Measurements from ENCODE around the gene PCK1.

The PCK1 gene

DNA sequence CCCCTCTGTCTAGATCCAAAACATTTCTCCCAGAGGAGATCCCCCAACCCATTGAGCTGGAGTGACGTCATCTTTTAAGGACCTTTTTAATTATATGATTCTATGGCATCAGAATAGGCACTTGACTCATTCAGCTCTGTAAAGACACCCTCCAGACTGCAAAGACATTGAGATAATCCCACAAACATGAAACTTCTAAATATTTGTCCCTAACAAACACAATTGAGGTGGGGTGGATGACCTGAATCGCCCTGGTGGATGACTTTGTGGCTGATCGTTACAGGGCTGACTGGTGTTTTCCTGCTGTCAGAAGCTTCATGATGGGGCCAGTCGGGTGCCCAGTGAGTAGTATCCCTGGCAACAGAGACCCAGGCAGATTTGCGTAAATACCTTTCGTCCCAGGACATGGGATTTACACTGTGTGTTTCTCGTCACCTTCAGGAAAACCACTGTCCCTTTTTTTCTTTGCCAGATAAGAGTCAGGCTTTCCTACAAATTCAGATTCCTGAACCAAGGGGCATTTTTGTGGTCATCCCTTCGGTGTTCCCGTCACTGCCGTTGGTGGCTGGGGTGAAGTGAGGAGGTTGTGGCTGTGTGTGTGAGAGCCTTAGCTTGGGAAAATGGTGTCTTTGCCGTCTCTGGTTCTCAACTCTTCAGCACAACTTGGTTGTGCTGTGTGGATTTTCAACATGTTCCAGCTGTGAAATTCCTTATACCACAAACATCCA is 5.3 kb upstream of the PCK1 start:
- H2AFZ ChIP-seq (ENCODE audit: low read depth, low read length) = no peak overlapping the region
- H4K20me1 ChIP-seq (ENCODE audit: insufficient read depth, low read length) = no peaks in the 10 kb centered on the region
- H3K4me3 ChIP-seq (ENCODE audit: low read length) = no peak overlapping the region
- no peak overlapping the region for H3K9ac ChIP-seq (ENCODE audit: low read length)
- TF ChIP-seq, protein P1, sequence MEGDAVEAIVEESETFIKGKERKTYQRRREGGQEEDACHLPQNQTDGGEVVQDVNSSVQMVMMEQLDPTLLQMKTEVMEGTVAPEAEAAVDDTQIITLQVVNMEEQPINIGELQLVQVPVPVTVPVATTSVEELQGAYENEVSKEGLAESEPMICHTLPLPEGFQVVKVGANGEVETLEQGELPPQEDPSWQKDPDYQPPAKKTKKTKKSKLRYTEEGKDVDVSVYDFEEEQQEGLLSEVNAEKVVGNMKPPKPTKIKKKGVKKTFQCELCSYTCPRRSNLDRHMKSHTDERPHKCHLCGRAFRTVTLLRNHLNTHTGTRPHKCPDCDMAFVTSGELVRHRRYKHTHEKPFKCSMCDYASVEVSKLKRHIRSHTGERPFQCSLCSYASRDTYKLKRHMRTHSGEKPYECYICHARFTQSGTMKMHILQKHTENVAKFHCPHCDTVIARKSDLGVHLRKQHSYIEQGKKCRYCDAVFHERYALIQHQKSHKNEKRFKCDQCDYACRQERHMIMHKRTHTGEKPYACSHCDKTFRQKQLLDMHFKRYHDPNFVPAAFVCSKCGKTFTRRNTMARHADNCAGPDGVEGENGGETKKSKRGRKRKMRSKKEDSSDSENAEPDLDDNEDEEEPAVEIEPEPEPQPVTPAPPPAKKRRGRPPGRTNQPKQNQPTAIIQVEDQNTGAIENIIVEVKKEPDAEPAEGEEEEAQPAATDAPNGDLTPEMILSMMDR (IDR thresholded peaks at IDR 0.05; ENCODE audit: low read depth, low read length) = no peak
- no peaks in the 10 kb centered on the region for H3K4me1 ChIP-seq (ENCODE audit: low read length)
- no peak overlapping the region for H3K27ac ChIP-seq (ENCODE audit: low read length)
- H3K9me3 ChIP-seq (ENCODE audit: insufficient read depth, low read length) = no peaks in the 10 kb centered on the region
- peaks cover 90% of the 10 kb centered on the region for H3K27me3 ChIP-seq (ENCODE audit: low read depth, low read length)
- no peaks in the 10 kb centered on the region for H3K79me2 ChIP-seq (ENCODE audit: low read length)
- H3K36me3 ChIP-seq (replicated peaks; ENCODE audit: low read depth, low read length) = no peaks in the 10 kb centered on the region
- H3K4me2 ChIP-seq (ENCODE audit: low read length) = no peak overlapping the region

DNA sequence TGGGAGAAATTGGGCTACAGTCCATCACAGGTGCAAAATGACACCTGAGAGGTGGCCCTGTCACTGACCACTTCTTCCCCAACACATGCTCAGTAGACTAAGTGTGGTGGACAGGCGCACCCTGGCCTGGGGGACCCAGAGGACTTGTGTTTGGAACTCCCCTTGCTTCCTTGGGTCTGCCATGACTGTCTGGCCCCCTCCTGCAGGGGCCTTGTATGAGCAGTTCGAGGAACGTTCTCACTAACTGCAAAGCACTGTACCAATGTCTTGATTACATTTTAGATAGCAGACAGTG is 4.0 kb upstream of the PCK1 start:
- TF ChIP-seq, protein P1 (IDR thresholded peaks at IDR 0.05; ENCODE audit: low read depth, low read length) = no peak
- no peak for TF ChIP-seq EZH2phosphoT487 (IDR thresholded peaks at IDR 0.05; ENCODE audit: low read depth)
- Histone ChIP-seq H3K27ac (ENCODE audit: low read length) (no peak overlapping the region), H2AFZ (ENCODE audit: low read depth, low read length) (no peak overlapping the region), H4K20me1 (ENCODE audit: insufficient read depth, low read length) (no peaks in the 10 kb centered on the region), H3K4me3 (ENCODE audit: low read length) (no peak overlapping the region), H3K4me1 (ENCODE audit: low read length) (no peaks in the 10 kb centered on the region), H3K4me2 (ENCODE audit: low read length) (no peak overlapping the region), H3K9me3 (ENCODE audit: insufficient read depth, low read length) (no peaks in the 10 kb centered on the region), H3K79me2 (ENCODE audit: low read length) (no peaks in the 10 kb centered on the region), H3K27me3 (ENCODE audit: low read depth, low read length) (peaks cover 97% of the 10 kb centered on the region), H3K9ac (ENCODE audit: low read length) (no peak overlapping the region), H3K36me3 (replicated peaks; ENCODE audit: low read depth, low read length) (no peaks in the 10 kb centered on the region)

DNA sequence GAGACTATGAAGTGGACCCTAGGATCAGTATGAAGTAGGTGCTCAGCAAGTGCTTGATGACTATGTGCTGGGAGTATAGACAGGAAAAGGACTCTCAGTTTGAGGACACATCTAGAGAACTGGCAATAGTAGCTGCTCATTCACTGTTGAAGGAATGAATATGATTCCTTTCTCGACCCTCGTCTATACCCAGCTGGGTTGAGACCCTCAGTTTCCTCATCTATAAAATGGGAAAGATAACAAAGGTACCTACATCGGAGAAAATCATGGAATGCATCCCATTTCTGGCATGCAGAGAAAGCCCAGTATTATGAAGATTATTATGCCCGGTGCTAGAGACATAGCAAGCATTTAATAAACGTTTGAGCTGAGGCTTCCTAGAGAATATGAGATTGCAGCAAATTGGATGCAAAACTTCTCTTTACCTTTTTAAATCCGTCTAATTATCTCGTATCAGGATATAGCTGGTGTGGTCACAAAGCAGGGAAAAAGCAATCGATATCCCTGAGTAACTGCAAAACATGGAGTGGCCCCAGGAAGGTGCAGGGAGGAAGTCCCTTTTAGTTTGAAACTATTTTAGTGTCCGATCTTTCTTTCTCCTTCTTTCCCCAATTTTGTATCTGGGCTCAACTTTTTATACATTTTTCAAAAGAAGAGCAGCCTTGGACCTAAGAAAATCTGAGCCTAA is 2.8 kb upstream of the PCK1 start:
- no peak overlapping the region for H2AFZ ChIP-seq (ENCODE audit: low read depth, low read length)
- no peak overlapping the region for H3K9ac ChIP-seq (ENCODE audit: low read length)
- H3K36me3 ChIP-seq (replicated peaks; ENCODE audit: low read depth, low read length) = no peaks in the 10 kb centered on the region
- H3K9me3 ChIP-seq (ENCODE audit: insufficient read depth, low read length) = no peaks in the 10 kb centered on the region
- H3K27me3 ChIP-seq (ENCODE audit: low read depth, low read length) = peaks cover 92% of the 10 kb centered on the region
- H3K4me1 ChIP-seq (ENCODE audit: low read length) = no peaks in the 10 kb centered on the region
- H3K79me2 ChIP-seq (ENCODE audit: low read length) = no peaks in the 10 kb centered on the region
- H3K4me2 ChIP-seq (ENCODE audit: low read length) = no peak overlapping the region
- H3K4me3 ChIP-seq (ENCODE audit: low read length) = no peak overlapping the region
- H3K27ac ChIP-seq (ENCODE audit: low read length) = no peak overlapping the region
- no peaks in the 10 kb centered on the region for H4K20me1 ChIP-seq (ENCODE audit: insufficient read depth, low read length)
- no peak; the same call in 1 of the 2 replicates for TF ChIP-seq EZH2phosphoT487 (IDR thresholded peaks at IDR 0.05; ENCODE audit: low read depth)
- TF ChIP-seq, protein P1 (IDR thresholded peaks at IDR 0.05; ENCODE audit: low read depth, low read length) = no peak

DNA sequence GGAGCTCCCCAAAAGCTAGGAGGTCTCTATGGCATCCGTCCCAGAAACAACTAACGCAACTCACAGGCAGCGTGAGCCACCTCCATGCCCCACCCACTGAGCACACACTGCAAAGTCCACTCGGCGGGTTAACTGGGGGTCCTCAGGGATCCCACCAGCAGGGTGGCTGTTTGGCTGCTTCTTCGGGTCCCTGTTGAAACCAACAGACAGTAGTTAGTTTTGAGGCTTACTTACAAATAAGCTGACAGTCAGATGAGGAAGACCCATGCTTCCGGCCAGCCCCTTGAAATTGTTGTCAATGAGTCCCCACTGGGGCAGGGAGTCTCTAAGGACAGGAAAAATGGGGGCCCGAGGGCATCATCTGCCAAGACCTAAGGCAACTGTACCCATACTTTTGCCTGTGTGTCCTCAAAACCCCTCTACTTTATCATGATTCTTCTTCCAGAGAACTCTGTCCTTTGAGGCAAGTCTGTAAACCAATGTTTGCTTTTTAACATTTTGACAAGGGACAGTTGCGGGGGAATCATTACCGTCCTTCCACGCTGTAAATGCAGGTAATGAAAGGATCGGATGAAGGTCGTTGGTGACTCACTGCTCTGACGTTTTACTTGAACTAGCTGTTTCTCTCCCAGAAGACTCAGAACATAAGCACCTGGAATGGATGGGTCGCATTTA is 2.2 kb upstream of the PCK1 start:
- Histone ChIP-seq H3K79me2 (ENCODE audit: low read length) (no peaks in the 10 kb centered on the region), H3K27me3 (ENCODE audit: low read depth, low read length) (peaks cover 90% of the 10 kb centered on the region), H3K4me2 (ENCODE audit: low read length) (no peak overlapping the region), H3K4me1 (ENCODE audit: low read length) (no peaks in the 10 kb centered on the region), H4K20me1 (ENCODE audit: insufficient read depth, low read length) (no peaks in the 10 kb centered on the region), H2AFZ (ENCODE audit: low read depth, low read length) (no peak overlapping the region), H3K4me3 (ENCODE audit: low read length) (no peak overlapping the region), H3K9me3 (ENCODE audit: insufficient read depth, low read length) (no peaks in the 10 kb centered on the region), H3K36me3 (replicated peaks; ENCODE audit: low read depth, low read length) (no peaks in the 10 kb centered on the region), H3K9ac (ENCODE audit: low read length) (no peak overlapping the region), H3K27ac (ENCODE audit: low read length) (no peak overlapping the region)
- TF ChIP-seq, protein P1 (IDR thresholded peaks at IDR 0.05; ENCODE audit: low read depth, low read length) = no peak
- TF ChIP-seq EZH2phosphoT487 (IDR thresholded peaks at IDR 0.05; ENCODE audit: low read depth) = no peak

All from OCI-LY3 (cell line).